ENCODE measurements around the gene OVCH2. TPM values are rescaled to one million over a fixed set of nuclear protein-coding genes. Genes with fewer than 3 reads are reported as not detected.

The OVCH2 gene
- total RNA-seq, 1 experiment from 2014 or later, result 0.43 TPM

DNA sequence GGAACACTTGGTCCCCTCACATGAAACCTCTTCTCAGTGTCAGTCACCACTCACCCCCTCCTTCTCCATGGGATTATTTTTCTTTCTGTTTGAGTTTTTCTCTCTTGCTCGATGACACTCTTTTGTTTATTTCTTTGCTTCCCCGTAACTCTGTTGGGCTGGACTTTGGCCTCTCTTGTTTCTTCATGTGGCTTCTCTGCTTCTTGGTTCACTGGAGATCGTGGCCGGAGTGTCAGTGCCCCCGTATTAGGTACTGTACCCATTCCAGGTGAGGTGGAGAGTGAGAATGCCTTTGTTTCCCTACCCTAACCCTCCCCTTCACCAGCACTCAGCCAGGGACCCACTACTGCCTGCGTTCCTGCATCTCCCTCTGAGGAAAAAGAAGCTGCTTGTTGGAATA lies 65.5 kb downstream of the OVCH2 start:
- DNase-seq (ENCODE audit: low spot score), result no peak

DNA sequence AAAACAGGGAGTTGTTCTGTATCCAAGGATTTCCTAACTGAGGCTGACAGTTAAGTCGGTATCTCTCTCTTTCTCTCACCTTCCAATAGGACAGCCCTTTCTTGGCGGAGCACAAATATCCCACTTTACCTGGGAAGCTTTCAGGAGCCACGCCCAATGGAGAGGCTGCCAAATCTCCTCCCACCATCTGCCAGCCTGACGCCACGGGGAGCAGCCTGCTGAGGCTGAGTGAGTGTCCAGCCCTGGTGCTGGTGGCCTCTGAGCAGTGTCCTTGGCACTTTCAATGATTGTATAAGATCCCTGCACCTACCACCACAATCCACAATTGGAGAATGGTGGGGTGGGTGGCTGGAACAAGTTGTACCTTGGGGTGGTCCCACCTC lies 66.6 kb downstream of the OVCH2 start:
- no peak for DNase-seq (ENCODE audit: low spot score)

Other genes starting within 250 kb of the OVCH2 start
- 0.21 and 0.33 TPM in 2 replicates for gene OLFML1, start 221.0 kb downstream of the OVCH2 start, total RNA-seq (2014; rRNA removed; shearing (Covaris generic))
- 3.5 and 5.9 TPM in 2 replicates for gene PPFIBP2, start 192.5 kb downstream of the OVCH2 start, total RNA-seq (2014; rRNA removed; shearing (Covaris generic))
- not detected in 2 replicates for gene CYB5R2, start 33.0 kb downstream of the OVCH2 start, total RNA-seq (2014; rRNA removed; shearing (Covaris generic))
- gene OR5P2, start 90.5 kb upstream of the OVCH2 start, total RNA-seq (2014; rRNA removed; shearing (Covaris generic)), result not detected in 2 replicates
- gene OR5P3, start 124.4 kb upstream of the OVCH2 start, total RNA-seq (2014; rRNA removed; shearing (Covaris generic)), result not detected in 2 replicates
- not detected in 2 replicates for gene OR10A6, start 224.8 kb upstream of the OVCH2 start, total RNA-seq (2014; rRNA removed; shearing (Covaris generic))
- gene OR10A3, start 235.2 kb upstream of the OVCH2 start, total RNA-seq (2014; rRNA removed; shearing (Covaris generic)), result not detected in 2 replicates